Brain pericyte (primary cell): ENCODE data around the gene PCDHB5.
"Not testable (repeated sequence)": the region's sequence is repeated elsewhere in the genome, so short reads cannot be mapped to it uniquely, and the experiment has no call there.

Source experiments
- DNase-seq: peaks from one replicate; pipeline ENCODE4 v3.0.0-alpha.2; 2012; ENCODE audit warnings: low read depth, low spot score

Gene PCDHB5

DNA sequence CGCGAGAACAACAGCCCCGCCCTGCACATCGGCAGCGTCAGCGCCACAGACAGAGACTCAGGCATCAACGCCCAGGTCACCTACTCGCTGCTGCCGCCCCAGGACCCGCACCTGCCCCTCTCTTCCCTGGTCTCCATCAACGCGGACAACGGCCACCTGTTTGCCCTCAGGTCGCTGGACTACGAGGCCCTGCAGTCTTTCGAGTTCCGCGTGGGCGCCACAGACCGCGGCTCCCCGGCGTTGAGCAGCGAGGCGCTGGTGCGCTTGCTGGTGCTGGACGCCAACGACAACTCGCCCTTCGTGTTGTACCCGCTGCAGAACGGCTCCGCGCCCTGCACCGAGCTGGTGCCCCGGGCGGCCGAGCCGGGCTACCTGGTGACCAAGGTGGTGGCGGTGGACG lies 16.6 kb downstream of the PCDHB5 start:
- not testable (repeated sequence) for DNase-seq

DNA sequence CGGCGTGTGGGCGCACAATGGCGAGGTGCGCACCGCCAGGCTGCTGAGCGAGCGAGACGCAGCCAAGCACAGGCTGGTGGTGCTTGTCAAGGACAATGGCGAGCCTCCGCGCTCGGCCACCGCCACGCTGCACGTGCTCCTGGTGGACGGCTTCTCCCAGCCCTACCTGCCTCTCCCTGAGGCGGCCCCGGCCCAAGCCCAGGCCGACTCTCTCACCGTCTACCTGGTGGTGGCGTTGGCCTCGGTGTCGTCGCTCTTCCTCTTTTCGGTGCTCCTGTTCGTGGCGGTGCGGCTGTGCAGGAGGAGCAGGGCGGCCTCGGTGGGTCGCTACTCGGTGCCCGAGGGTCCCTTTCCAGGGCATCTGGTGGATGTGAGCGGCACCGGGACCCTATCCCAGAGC lies 17.1 kb downstream of the PCDHB5 start:
- not testable (repeated sequence) for DNase-seq

DNA sequence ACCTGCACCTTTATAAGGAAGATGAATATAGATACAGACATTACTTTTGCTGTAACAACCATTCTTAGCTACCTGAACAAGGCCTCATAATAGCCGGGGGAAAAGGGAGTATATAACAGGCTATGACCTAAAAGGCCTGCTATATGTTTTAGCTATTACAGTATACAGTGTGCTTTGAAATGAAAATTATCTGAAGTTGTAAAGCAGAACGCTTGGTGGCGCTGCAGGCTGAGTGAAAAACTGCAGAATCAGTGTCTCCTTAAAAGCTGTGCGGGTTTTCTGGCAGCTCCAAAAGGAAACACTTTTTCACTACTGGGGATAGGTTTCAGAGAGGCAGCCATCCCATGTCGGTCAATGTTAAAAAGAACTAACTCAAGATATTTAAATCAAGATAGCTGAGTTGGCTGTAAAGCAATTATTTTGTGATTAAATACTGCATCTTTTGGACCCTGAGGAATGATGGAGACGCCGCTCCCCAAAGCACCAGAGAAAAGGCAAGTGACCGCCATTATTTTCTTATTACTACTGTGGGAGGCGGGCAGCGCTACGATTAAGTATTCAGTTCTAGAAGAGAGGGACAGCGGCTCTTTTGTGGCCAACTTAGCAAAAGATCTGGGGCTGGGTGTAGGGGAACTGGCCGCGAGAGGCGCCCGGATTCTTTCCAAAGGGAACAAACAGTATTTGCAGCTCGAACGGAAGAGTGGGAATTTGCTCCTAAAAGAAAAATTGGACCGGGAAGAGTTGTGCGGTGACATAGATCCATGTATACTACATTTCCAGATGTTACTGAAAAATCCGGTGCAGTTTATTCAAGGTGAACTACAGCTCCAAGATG lies 20.8 kb downstream of the PCDHB5 start:
- DNase-seq: no peak

DNA sequence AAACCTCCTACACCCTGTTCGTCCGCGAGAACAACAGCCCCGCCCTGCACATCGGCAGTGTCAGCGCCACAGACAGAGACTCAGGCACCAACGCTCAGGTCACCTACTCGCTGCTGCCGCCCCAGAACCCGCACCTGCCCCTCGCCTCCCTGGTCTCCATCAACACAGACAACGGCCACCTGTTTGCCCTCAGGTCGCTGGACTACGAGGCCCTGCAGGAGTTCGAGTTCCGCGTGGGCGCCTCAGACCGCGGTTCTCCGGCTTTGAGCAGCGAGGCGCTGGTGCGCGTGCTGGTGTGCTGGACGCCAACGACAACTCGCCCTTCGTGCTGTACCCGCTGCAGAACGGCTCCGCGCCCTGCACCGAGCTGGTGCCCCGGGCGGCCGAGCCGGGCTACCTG lies 22.4 kb downstream of the PCDHB5 start:
- DNase-seq: not testable (repeated sequence)

DNA sequence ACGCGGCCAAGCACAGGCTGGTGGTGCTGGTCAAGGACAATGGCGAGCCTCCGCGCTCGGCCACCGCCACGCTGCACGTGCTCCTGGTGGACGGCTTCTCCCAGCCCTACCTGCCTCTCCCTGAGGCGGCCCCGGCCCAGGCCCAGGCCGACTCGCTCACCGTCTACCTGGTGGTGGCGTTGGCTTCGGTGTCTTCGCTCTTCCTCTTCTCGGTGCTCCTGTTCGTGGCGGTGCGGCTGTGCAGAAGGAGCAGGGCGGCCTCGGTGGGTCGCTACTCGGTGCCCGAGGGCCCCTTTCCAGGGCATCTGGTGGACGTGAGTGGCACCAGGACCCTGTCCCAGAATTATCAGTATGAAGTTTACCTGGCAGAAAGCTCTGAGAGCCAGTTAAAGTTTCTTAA lies 22.9 kb downstream of the PCDHB5 start:
- DNase-seq: not testable (repeated sequence)

DNA sequence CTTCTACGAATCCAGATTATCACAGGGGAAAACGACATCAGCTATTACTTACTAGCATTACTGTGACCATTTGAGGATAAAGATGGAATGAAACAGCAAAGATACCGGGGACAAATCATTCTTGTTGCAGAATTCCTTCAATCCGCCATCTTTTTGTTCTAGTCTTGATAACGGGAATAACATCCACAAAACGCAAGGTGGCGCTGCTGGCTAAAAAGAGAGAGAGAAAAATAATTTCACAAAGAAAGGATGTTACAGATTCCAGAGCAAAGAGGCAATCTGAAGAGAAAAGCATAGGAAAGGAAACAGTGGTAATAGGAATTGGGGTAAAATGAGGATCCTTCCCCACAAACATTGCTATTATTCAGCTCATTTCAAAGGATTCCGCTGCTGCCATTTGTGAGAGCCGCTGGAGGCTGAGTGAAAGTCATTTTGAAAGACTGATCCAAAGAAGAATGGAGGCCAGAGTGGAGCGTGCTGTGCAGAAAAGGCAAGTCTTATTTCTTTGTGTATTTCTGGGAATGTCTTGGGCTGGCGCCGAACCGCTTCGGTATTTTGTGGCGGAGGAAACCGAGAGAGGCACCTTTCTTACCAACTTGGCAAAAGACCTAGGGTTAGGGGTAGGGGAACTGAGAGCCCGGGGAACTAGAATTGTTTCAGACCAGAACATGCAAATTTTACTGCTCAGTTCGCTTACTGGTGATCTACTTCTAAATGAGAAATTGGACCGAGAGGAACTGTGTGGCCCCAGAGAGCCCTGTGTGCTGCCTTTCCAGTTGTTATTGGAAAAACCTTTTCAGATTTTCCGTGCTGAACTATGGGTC lies 37.6 kb downstream of the PCDHB5 start, which contains the start of gene PCDHB7:
TSS of gene PCDHB7 (plus strand) at position 264 of the 824 bp plus-strand sequence. CDS start at position 456, 192 bp downstream.
- DNase-seq: no peak

DNA sequence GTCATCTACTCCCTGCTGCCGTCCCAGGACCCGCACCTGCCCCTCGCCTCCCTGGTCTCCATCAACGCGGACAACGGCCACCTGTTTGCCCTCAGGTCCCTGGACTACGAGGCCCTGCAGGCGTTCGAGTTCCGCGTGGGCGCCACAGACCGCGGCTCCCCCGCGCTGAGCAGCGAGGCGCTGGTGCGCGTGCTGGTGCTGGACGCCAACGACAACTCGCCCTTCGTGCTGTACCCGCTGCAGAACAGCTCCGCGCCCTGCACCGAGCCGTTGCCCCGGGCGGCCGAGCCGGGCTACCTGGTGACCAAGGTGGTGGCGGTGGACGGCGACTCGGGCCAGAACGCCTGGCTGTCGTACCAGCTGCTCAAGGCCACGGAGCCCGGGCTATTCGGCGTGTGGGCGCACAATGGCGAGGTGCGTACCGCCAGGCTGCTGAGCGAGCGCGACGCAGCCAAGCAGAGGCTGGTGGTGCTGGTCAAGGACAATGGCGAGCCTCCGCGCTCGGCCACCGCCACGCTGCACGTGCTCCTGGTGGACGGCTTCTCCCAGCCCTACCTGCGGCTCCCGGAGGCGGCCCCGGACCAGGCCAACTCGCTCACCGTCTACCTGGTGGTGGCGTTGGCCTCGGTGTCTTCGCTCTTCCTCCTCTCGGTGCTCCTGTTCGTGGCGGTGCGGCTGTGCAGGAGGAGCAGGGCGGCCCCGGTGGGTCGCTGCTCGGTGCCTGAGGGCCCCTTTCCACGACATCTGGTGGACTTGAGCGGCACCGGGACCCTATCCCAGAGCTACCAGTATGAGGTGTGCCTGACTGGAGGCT lies 39.5 kb downstream of the PCDHB5 start:
- DNase-seq: not testable (repeated sequence)

DNA sequence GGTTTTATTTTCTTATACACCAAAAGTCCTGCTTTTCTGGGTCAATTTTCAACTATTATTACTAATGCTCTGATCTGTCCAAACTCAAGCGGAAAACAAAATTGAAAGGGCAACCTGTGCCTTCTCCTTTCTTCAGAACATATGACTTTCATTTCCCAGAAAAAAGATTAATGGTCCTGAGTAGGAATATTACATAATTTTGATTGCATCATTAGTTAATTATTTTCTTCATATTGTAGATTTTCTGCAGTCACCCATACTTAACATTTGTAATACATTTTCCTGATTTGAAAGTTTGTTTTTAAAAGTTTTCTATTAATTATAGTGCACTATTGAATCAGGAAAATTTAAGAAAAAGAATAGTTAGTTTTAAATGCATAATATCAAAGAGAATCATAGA lies 40.9 kb downstream of the PCDHB5 start:
- DNase-seq: no peak

DNA sequence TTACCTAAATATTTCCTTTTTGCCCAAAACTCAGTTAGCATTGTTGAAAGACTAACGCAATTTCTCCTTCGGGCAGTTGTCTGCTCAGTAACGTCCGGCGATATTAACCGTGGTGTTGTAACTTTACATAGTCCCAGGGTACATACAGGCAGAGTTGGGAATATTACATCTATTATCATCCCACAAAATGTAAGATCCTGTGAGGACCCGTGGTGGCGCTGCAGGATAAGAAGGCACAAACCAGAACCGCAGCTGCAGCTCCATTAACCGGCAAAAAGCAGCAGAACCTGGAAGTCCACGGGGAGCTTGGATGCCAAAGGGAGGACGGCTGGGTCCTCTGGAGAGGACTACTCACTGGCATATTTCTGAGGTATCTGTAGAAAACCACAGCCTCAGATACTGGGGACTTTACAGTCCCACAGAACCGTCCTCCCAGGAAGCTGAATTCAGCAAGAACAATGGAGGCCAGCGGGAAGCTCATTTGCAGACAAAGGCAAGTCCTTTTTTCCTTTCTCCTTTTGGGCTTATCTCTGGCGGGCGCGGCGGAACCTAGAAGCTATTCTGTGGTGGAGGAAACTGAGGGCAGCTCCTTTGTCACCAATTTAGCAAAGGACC lies 42.7 kb downstream of the PCDHB5 start, which contains the start of gene PCDHB8:
TSS of gene PCDHB8 (plus strand) at position 214 of the 615 bp plus-strand sequence. CDS start at position 459, 245 bp downstream.
- not testable (repeated sequence) for DNase-seq

DNA sequence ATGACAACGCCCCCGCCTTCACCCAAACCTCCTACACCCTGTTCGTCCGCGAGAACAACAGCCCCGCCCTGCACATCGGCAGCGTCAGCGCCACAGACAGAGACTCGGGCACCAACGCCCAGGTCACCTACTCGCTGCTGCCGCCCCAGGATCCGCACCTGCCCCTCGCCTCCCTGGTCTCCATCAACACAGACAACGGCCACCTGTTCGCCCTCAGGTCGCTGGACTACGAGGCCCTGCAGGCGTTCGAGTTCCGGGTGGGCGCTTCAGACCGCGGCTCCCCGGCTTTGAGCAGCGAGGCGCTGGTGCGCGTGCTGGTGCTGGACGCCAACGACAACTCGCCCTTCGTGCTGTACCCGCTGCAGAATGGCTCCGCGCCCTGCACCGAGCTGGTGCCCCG lies 44.4 kb downstream of the PCDHB5 start:
- not testable (repeated sequence) for DNase-seq

DNA sequence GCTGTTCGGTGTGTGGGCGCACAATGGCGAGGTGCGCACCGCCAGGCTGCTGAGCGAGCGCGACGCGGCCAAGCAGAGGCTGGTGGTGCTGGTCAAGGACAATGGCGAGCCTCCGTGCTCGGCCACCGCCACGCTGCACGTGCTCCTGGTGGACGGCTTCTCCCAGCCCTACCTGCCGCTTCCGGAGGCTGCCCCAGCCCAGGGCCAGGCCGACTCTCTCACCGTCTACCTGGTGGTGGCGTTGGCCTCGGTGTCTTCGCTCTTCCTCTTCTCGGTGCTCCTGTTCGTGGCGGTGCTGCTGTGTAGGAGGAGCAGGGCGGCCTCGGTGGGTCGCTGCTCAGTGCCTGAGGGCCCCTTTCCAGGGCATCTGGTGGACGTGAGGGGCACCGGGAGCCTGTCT lies 44.9 kb downstream of the PCDHB5 start:
- not testable (repeated sequence) for DNase-seq

DNA sequence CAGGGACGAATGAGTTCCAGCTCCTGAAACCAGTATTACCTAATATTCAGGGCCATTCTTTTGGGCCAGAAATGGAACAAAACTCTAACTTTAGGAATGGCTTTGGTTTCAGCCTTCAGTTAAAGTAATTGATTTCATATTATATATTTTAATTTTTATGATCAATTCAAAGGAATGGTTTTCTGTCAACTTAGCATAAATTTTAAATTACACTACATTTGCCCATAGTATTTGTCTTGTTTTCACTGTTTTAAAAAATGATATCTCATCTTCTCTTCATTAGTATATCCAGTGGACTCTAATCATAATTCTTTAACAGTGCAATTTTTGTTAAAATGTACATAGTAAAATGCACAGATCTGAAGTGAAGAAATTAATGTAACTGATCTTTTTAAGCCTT lies 45.3 kb downstream of the PCDHB5 start:
- no peak for DNase-seq

DNA sequence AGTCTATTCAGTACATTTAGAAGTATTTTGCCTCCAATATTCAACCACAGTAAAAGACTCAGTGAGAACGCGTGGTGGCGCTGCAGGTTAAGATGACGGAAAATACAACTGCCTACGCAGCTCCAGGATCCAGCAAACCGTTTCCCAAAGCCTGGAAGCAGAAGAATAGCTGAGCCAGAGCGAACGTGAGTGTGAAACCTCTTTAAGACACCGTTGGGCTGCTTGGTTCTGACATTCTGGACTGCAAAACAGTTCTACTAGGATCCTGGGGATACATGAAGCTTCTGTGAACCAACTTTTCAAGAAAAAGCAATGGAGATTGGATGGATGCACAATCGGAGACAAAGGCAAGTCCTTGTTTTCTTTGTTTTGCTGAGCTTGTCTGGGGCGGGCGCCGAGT lies 47.2 kb downstream of the PCDHB5 start, which contains the start of gene PCDHB16:
TSS of gene PCDHB16 (plus strand) at position 140 of the 400 bp plus-strand sequence. CDS start at position 313, 173 bp downstream.
- DNase-seq: no peak

DNA sequence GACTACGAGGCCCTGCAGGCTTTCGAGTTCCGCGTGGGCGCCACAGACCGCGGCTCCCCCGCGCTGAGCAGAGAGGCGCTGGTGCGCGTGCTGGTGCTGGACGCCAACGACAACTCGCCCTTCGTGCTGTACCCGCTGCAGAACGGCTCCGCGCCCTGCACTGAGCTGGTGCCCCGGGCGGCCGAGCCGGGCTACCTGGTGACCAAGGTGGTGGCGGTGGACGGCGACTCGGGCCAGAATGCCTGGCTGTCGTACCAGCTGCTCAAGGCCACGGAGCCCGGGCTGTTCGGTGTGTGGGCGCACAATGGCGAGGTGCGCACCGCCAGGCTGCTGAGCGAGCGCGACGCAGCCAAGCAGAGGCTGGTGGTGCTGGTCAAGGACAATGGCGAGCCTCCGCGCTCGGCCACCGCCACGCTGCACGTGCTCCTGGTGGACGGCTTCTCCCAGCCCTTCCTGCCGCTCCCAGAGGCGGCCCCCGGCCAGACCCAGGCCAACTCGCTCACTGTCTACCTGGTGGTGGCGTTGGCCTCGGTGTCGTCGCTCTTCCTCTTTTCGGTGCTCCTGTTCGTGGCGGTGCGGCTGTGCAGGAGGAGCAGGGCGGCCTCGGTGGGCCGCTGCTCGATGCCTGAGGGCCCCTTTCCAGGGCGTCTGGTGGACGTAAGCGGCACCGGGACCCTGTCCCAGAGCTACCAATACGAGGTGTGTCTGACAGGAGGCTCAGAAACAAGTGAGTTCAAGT lies 49.3 kb downstream of the PCDHB5 start:
- DNase-seq: not testable (repeated sequence)

DNA sequence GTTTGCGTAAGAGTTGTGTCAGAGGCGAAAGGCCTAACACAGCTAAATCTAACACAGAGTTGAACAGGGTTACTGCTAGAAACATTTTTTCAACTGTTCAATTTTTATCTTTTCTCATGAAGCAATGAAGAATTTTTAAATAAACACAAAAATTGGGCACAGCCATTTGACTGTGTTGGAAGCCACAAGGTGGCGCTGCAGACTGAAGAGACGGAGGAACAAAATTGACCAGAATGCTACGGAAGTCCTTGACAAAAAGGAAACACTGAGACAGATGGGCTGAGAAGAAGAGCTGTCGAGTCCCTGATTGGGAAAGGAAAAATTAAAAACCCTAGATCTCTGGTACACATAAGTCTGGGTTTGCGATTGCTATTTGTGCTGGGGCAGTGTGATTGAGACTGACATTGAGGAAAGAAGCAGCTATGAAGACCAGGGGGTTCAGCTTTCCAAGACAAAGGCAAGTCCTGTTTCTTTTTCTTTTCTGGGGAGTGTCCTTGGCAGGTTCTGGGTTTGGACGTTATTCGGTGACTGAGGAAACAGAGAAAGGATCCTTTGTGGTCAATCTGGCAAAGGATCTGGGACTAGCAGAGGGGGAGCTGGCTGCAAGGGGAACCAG lies 52.0 kb downstream of the PCDHB5 start, which contains the start of gene PCDHB9:
TSS of gene PCDHB9 (plus strand) at position 265 of the 616 bp plus-strand sequence. CDS start at position 423, 158 bp downstream.
- DNase-seq: no peak
